Peyer's patch (tissue), 4 donors: ENCODE data around the gene ADARB1.

ENCODE experiments used
- CTCF ChIP-seq, 6 experiments: fragments of 450-650 bp in 4 of 6; fragments of 200-600 bp in 2 of 6; sonication (generic) in 1 of 6; IDR thresholded peaks; one replicate each; pipeline ENCODE4 v1.5.1; 2017 to 2019; ENCODE audit warnings: antibody characterized with exemption in 6 of 6, mild to moderate bottlenecking in 3 of 6, moderate library complexity in 1 of 6
- POLR2A ChIP-seq, 2 donors: fragments of 450-650 bp; IDR thresholded peaks; one replicate each; pipeline ENCODE4 v1.5.1; 2017; ENCODE audit warnings: antibody characterized with exemption in 2 of 2, mild to moderate bottlenecking in 2 of 2, moderate library complexity in 2 of 2

GRCh38 chr21:45095505-45095904 lies 21.1 kb downstream of the ADARB1 start:
- no peak for TF ChIP-seq POLR2A (IDR thresholded peaks at IDR 0.05)
- TF ChIP-seq CTCF (IDR thresholded peaks at IDR 0.05), result no peak
